ENCODE results near the gene GLIPR1L1. TPM values are rescaled to one million over a fixed set of nuclear protein-coding genes. Genes with fewer than 3 reads are reported as not detected.
A peak's percentile ranks its signal among the peaks of the same experiment; 100 is the strongest.

The GLIPR1L1 gene
- total and polyA plus RNA-seq, 8 donors: 0.21 to 1.1 (median 0.75) TPM; not detected in 3

GRCh38 chr12:75364919-75365318 is 30.4 kb downstream of the GLIPR1L1 start:
- DNase-seq (no peak), ATAC-seq (no peak)
- Histone ChIP-seq H3K27ac (no peak overlapping the region), H3K36me3 (no peaks in the 10 kb centered on the region), H3K4me1 (no peaks in the 10 kb centered on the region), H3K4me3 (no peak overlapping the region), H3K27me3 (no peaks in the 10 kb centered on the region), H3K9me3 (no peaks in the 10 kb centered on the region)
- intact Hi-C loops (cut with DNase I): no loop called here
- TF ChIP-seq, protein P1, sequence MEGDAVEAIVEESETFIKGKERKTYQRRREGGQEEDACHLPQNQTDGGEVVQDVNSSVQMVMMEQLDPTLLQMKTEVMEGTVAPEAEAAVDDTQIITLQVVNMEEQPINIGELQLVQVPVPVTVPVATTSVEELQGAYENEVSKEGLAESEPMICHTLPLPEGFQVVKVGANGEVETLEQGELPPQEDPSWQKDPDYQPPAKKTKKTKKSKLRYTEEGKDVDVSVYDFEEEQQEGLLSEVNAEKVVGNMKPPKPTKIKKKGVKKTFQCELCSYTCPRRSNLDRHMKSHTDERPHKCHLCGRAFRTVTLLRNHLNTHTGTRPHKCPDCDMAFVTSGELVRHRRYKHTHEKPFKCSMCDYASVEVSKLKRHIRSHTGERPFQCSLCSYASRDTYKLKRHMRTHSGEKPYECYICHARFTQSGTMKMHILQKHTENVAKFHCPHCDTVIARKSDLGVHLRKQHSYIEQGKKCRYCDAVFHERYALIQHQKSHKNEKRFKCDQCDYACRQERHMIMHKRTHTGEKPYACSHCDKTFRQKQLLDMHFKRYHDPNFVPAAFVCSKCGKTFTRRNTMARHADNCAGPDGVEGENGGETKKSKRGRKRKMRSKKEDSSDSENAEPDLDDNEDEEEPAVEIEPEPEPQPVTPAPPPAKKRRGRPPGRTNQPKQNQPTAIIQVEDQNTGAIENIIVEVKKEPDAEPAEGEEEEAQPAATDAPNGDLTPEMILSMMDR (IDR thresholded peaks at IDR 0.05): no peak

DNA sequence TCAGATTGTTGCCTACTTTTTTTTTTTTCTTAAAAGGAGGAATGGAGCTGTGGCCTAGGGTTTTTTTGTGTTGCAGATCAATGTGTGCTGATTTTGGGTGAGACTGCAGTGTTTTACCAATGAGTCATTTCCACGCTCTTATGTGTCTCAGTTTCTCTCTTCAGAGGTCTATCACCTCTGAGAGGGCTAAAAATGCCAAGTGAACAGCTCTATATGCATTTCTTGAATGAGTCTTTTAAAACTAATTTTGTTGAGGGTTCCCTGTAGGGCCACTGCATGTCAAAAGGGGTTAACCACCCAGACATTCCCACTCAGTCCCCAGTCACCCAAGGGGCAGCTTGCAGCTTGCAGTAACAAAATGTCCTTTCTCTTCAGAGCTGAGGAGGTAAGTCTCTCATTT is 32.2 kb downstream of the GLIPR1L1 start:
- H3K36me3 ChIP-seq: no peaks in the 10 kb centered on the region
- TF ChIP-seq, protein P1 (IDR thresholded peaks at IDR 0.05): no peak
- no peaks in the 10 kb centered on the region for H3K9me3 ChIP-seq
- no peaks in the 10 kb centered on the region for H3K27me3 ChIP-seq
- H3K4me3 ChIP-seq: no peak overlapping the region
- DNase-seq (no peak), ATAC-seq (no peak)
- no peak overlapping the region for H3K27ac ChIP-seq
- H3K4me1 ChIP-seq: no peaks in the 10 kb centered on the region
- intact Hi-C loops (cut with DNase I): no loop called here

DNA sequence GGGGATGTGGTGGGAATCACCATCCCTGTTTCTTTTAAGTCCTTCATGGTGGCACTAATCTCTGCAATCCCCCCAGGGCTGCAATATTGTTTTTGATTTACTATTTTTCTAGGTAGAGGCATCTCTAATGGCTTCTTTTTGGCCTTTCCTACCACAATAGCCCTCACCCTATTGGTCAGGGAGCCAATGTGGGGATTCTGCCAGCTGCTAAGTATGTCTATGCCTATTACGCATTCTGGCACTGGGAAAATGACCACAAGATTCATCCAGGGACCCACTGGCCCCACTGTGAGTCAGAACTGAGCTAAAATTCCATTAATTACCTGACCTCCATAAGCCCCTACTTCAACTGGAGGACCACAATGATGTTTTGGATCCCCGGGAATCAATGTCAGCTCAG is 40.5 kb downstream of the GLIPR1L1 start:
- Histone ChIP-seq H3K27me3 (no peaks in the 10 kb centered on the region), H3K36me3 (no peaks in the 10 kb centered on the region), H3K4me1 (no peaks in the 10 kb centered on the region), H3K27ac (no peak overlapping the region), H3K4me3 (no peak overlapping the region), H3K9me3 (no peaks in the 10 kb centered on the region)
- TF ChIP-seq, protein P1 (IDR thresholded peaks at IDR 0.05): no peak
- intact Hi-C loops (cut with DNase I): no loop called here
- no peak for ATAC-seq
- no peak for DNase-seq

- no peak for DNase-seq
- intact Hi-C loops (cut with DNase I): no loop called here
- Histone ChIP-seq H3K4me3 (no peak overlapping the region), H3K4me1 (no peaks in the 10 kb centered on the region), H3K36me3 (no peaks in the 10 kb centered on the region), H3K27ac (no peak overlapping the region), H3K9me3 (no peaks in the 10 kb centered on the region), H3K27me3 (no peaks in the 10 kb centered on the region)
- TF ChIP-seq, protein P1 (IDR thresholded peaks at IDR 0.05): no peak
- ATAC-seq: no peak
Measured at GRCh38 chr12:75378354-75378753, 43.9 kb downstream of the GLIPR1L1 start.

- no peaks in the 10 kb centered on the region for H3K36me3 ChIP-seq
- DNase-seq (no peak), ATAC-seq (no peak)
- H3K4me1 ChIP-seq: peaks cover 0 to 27% of the 10 kb centered on the region in 2 donors
- H3K27ac ChIP-seq: peak overlapping the region in 1 of 2 donors; percentile 93
- no peaks in the 10 kb centered on the region for H3K9me3 ChIP-seq
- TF ChIP-seq, protein P1 (IDR thresholded peaks at IDR 0.05): no peak
- intact Hi-C loops (cut with DNase I): no loop called here
- H3K27me3 ChIP-seq: no peaks in the 10 kb centered on the region
- H3K4me3 ChIP-seq: no peak overlapping the region
Measured at GRCh38 chr12:75389061-75389460, 54.6 kb downstream of the GLIPR1L1 start.

Data from left lung (tissue), 10 donors.